HEK293T (cell line): ENCODE results near the gene PROB1.

Experiments
- BHLHE40 ChIP-seq: fragments of 450-650 bp; IDR thresholded peaks from 2 replicates; pipeline ENCODE4 v1.6.1; 2016; ENCODE audit warnings: mild to moderate bottlenecking, moderate library complexity, borderline replicate concordance
- CTBP1 ChIP-seq: fragments of 450-650 bp; IDR thresholded peaks from 2 replicates; pipeline ENCODE4 v1.6.1; 2016; ENCODE audit warnings: borderline replicate concordance
- FOXA1 ChIP-seq: fragments of 450-650 bp; IDR thresholded peaks from 2 replicates; pipeline ENCODE4 v1.6.1; 2016; ENCODE audit warnings: mild to moderate bottlenecking
- FOXM1 ChIP-seq: fragments of 450-650 bp; IDR thresholded peaks from 2 replicates; pipeline ENCODE4 v1.6.1; 2017; ENCODE audit warnings: mild to moderate bottlenecking, borderline replicate concordance
- L3MBTL2 ChIP-seq: fragments of 450-650 bp; conservative IDR thresholded peaks from 2 replicates; pipeline ENCODE4 v1.6.1; 2016; ENCODE audit warnings: mild to moderate bottlenecking
- SP1 ChIP-seq: fragments of 450-650 bp; IDR thresholded peaks from 2 replicates; pipeline ENCODE4 v1.6.1; 2017
- SUZ12 ChIP-seq: fragments of 450-650 bp; IDR thresholded peaks from 2 replicates; pipeline ENCODE4 v1.6.1; 2016; ENCODE audit warnings: mild to moderate bottlenecking
- TF ChIP-seq, protein P1 (sequence below): fragments of 450-650 bp; IDR thresholded peaks from 2 replicates; pipeline ENCODE4 v1.6.1; 2016

DNA sequence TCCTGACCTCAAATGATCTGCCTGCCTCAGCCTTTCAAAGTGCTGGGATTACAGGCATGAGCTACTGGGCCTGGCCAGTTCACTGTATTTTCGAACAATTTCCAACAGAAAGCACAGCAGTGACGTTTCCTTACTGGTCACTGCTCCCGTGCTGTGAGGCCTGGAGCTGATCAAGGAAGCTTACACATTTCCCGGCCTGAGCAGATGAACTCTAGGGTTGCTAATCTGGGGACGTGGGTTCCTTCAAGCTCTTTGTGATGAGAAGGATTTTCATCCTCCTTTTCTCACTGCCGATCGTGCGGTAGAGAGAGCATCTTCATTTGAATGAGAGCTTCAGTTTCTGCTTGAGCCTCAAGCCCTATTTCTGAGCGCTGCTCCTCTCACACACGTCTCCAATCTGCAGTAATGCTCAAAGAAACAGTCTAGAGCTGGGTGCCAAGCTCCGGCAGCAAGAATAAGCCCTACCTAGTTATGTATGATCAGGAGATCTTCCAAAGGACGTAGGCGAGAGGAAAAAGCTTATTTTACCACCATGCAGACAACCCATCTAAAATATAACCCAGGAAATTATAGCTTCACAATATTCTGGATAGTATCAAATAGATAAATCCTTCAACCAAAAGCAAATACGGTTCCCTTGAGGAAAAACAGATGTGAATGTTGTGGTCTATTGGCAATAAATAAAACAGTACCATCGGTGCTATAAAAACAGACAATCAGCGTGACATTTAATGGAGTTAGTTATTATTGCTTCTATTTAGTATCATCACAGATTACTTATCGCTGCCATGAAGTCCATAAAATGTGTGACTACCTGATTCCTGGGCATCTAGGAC is 16.3 kb upstream of the PROB1 start:
- no peak for TF ChIP-seq L3MBTL2
- TF ChIP-seq FOXM1 = no peak
- no peak for TF ChIP-seq SUZ12
- no peak for TF ChIP-seq BHLHE40
- no peak for TF ChIP-seq FOXA1
- TF ChIP-seq, protein P1, sequence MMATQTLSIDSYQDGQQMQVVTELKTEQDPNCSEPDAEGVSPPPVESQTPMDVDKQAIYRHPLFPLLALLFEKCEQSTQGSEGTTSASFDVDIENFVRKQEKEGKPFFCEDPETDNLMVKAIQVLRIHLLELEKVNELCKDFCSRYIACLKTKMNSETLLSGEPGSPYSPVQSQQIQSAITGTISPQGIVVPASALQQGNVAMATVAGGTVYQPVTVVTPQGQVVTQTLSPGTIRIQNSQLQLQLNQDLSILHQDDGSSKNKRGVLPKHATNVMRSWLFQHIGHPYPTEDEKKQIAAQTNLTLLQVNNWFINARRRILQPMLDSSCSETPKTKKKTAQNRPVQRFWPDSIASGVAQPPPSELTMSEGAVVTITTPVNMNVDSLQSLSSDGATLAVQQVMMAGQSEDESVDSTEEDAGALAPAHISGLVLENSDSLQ = no peak
- TF ChIP-seq CTBP1 = no peak
- TF ChIP-seq SP1 = no peak
